GM10248 (cell line): ENCODE measurements around the gene UBE2I.

Experiments
- CTCF ChIA-PET: fragments of 300-600 bp; sonication (Branson Sonifier 250); formaldehyde crosslinking; extraction: SDS; loops from one replicate; lab custom pipeline; 2021; ENCODE audit warnings: antibody characterized with exemption; lab: Yijun Ruan, JAX
- POLR2A ChIA-PET: fragments of 350-650 bp; sonication (Branson Sonifier 250); formaldehyde crosslinking; extraction: SDS; loops from one replicate; lab custom pipeline; 2020; ENCODE audit warnings: antibody characterized with exemption; lab: Yijun Ruan, JAX
- DNase-seq: peaks from one replicate; pipeline ENCODE4 v3.0.0; 2012; ENCODE audit errors: extremely low spot score
- CTCF ChIP-seq: IDR thresholded peaks from 2 replicates; pipeline ENCODE4 v1.5.1; 2012; ENCODE audit warnings: mild to moderate bottlenecking, low read depth; ENCODE audit errors: extremely low read depth, missing control alignments, control extremely low read depth

Gene UBE2I

GRCh38 chr16:1330260-1330914, 21.0 kb downstream of the UBE2I start:
- POLR2A ChIA-PET, result no interaction called here
- peak; percentile 35 for TF ChIP-seq CTCF
- DNase-seq, result no peak
- CTCF ChIA-PET, result interaction anchor here (1.0 to 1.5 kb wide), 3 partner anchors 7 to 30 kb away, joined by 3 to 7 read pairs (median 5); no protein-coding TSS in a partner anchor

- TF ChIP-seq CTCF, result no peak
- ChIA-PET CTCF (interaction anchor here (1.0 to 1.5 kb wide), 3 partner anchors 11 to 29 kb away, joined by 3 to 7 read pairs (median 4); no protein-coding TSS in a partner anchor), POLR2A (no interaction called here)
- DNase-seq, result no peak
Observed at GRCh38 chr16:1330931-1331711, 21.7 kb downstream of the UBE2I start.

DNA sequence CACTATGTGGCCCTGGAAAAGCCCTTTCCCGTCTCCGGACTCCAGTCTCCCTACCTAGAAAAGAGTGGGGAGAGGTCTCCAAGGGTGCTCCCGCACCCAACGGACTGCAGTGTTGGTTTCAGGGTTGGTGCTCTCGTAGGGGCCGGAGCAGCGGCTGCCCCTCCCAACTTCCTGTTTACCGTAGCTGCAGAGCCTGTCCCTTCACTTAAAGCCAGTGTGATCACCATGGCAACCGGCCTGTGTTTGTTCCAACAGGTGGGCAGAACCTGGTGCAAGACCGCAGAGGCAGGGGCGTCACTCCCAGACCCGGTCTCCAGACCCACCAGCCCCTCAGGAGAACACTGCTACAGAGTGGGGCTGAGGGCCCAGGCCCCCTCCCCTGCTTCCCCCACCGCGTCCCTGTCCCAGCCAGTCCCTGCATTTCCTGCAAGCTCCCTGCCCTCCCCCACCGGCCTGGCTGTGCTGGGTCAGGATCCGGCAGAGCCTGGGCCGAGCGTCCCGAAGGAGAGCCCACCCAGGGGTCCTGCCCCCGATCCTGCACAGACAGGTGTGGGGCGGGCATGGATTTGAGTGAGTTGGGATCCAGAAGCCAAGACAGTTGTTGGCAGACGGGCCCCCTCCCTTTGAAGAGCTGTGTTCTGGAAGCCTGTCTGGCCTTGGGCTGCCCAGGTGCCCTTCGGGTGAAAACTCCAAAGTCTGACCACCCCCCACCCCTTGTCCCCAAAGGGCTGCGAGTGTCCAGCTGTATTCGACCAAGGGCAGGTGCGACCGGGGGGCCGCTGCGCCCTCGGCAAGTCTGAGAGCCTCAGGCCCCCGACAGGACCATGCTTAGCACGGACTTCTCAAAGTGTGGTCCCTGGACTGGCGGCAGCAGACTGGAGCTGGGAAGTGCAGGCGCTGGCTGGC, 22.5 kb downstream of the UBE2I start:
- TF ChIP-seq CTCF, result no peak
- ChIA-PET CTCF (interaction anchor here (0.8 to 1.5 kb wide), 3 partner anchors 8 to 31 kb away, joined by 3 to 4 read pairs (median 4); no protein-coding TSS in a partner anchor), POLR2A (interaction anchor here (0.8 kb wide), 1 partner anchor 11 kb away, joined by 3 read pairs; no protein-coding TSS in a partner anchor)
- DNase-seq, result peak; percentile 88

DNA sequence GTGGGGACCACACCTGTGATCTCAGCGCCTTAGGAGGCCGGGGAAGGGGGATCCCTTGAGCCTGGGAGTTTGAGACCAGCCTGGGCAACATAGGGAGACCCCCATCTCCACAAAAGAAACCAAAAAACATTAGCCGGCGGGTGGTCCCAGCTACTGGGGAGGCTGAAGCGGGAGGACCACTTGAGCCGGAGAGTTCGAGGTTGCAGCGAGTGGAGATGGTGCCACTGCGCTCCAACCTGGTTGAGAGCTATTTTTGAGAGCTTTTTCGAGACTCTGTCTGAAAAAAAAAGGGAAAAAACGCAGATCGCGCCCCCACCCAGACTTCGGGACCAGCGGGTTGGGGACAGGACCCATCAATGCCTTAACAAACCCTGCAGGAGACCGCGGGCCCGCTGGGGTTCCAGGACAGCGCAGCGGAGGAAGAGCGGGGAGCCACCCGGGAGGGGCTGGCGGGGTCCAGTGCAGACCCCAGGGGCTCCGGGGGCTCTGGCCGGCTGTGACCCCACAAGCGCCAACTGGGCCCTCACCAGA, 23.2 kb downstream of the UBE2I start:
- TF ChIP-seq CTCF, result no peak
- ChIA-PET POLR2A (interaction anchor here (0.8 kb wide), 1 partner anchor 10 kb away, joined by 3 read pairs; no protein-coding TSS in a partner anchor), CTCF (interaction anchor here (0.8 to 1.5 kb wide), 3 partner anchors 9 to 31 kb away, joined by 3 to 4 read pairs (median 4); no protein-coding TSS in a partner anchor)

DNA sequence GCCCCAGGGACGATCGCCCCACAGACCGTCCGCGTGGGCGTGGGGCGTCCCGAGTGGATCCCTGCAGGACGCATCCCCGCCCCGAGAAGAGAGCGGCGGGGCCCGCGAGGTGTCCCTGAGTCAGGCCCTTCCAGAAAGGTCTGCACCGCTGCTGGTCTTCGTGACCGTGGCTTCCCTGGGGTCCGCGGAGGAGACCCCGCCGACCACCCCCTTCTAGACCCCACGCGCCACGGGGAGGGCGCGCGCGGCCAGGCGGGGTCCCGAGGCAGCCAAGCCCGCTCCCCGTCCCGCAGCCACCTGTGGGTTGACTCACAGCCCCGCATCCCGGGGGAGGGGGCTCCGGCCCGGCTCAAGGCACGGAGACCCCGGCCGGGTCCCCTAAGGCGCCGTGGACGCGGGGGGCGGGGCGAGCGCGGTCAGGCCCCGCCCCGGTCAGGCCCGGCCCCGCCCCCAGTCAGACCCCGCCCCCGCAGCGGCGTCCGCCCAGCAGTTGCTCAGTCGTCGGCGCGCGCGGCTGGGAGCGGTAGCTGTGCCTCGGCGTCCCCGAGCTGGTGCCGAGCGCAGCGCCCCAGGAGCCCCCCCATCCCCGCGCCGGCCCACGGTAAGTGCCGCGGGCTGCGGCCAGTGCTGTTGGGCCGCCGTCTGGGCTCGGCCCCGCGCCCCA, 23.8 kb downstream of the UBE2I start, which contains the start of gene BAIAP3:
TSS of gene BAIAP3 (plus strand) at position 497 of the 664 bp plus-strand sequence. CDS start 4,905 bp downstream, outside the sequence.
- ChIA-PET CTCF (interaction anchor here (1.0 to 1.5 kb wide), 2 partner anchors 9 to 30 kb away, joined by 3 to 4 read pairs; no protein-coding TSS in a partner anchor), POLR2A (interaction anchor here (0.6 kb wide), 1 partner anchor 854 kb away, joined by 3 read pairs; no protein-coding TSS in a partner anchor)
- DNase-seq, result peak; percentile 77
- no peak for TF ChIP-seq CTCF

More for the DNA sequence above, 23.2 kb downstream of the UBE2I start:
- DNase-seq, result no peak
